Erythroblast (primary cell): ENCODE results near the gene BBIP1.

Experiments used
- GATA1 ChIP-seq: IDR thresholded peaks from 2 replicates; pipeline ENCODE4 v1.6.1; 2011; ENCODE audit warnings: low read depth, mild to moderate bottlenecking, control low read depth, low read length, moderate library complexity
- POLR2A ChIP-seq: IDR thresholded peaks from 2 replicates; pipeline ENCODE4 v1.6.1; 2011; ENCODE audit warnings: mild to moderate bottlenecking, low read length

DNA sequence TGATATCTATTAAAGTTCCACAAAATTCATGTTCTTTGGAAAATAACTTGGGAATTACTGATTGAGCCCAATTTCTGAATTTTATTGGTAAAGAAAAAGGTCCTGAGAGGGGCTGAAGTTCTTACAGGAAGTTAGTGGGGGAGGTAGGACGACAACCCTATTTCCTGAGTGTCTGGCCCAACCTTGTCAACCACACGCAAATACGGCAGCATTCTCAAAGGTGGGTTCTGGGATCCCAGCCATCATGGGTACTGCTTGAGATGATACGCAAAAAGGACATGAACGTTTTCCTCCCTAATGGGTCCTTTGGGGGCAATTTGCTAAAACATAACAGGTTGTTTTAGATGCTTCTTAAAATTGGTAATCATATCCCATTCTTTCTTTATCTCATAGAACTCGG, 50.0 kb downstream of the BBIP1 start:
- no peak for TF ChIP-seq POLR2A
- no peak for TF ChIP-seq GATA1
